Putamen (tissue), 1 donor: ENCODE measurements around the gene ZNF546.
A peak's percentile ranks its signal among the peaks of the same experiment; 100 is the strongest.
"Not testable (repeated sequence)": the region's sequence is repeated elsewhere in the genome, so short reads cannot be mapped to it uniquely, and the experiment has no call there.

Experiments used
- DNase-seq: peaks from one replicate; pipeline ENCODE4 v3.0.0-alpha.2; 2016; ENCODE audit warnings: low spot score

ZNF546 gene

GRCh38 chr19:39986643-39987042 is 10.2 kb upstream of the ZNF546 start:
- DNase-seq: no peak

DNA sequence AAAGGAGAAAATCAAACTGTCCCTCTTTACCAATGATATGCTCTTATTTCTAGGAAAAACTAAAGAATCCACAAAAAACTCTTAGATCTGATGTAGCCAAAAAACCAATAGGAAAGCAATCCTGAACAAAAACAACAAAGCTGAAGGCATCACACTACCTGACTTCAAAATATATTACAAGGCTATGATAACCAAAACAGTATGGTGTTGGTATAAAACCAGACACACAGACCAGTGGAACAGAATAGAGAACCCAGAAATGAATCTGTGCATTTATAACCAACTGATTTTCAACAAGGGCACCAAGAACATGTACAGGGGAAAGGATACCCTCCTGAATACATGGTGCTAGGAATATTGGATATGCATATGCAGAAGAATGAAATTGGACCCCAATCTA is 9.7 kb upstream of the ZNF546 start:
- no peak for DNase-seq

DNA sequence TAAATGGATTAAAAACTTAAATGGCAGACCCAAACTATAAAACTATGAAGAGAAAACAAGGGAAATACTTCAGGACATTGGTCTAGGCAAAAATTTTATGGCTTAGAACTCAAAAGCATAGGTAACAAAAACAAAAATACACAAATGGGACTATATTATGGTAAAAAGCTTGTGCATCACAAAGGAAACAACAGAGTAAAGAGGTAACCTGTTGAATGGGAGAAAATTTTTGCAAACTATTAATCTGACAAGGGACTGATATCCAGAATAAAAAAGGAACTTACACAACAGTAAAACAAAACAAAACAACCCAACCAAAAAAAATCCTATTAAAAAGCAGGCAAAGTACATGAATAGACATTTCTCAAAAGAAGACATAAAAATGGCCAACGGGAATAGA is 9.3 kb upstream of the ZNF546 start:
- DNase-seq: no peak

- no peak for DNase-seq
Measured at GRCh38 chr19:39993605-39994004, 3.3 kb upstream of the ZNF546 start.

DNA sequence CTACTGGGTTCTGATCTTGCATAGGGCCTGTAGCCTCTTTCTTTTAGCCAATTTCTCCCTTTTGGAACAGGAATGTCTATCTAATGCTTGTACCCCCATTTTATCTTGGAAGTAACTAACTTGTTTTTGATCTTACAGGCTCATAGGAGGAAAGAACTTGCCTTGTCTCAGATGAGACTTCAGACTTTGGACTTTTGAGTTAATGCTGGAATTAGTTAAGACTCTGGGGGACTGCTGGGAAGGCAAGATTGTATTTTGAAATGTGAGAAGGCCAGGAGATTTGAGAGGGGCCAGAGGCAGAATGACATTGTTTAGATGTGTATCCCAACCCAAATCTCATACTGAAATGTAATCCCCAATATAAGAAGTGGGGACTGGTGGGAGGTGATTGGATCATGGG is 2.5 kb upstream of the ZNF546 start:
- DNase-seq: no peak

GRCh38 chr19:39995794-39996193 is 1.1 kb upstream of the ZNF546 start:
- no peak for DNase-seq

- DNase-seq: peak; percentile 39
Measured at GRCh38 chr19:39996218-39996810, 546 bp upstream of the ZNF546 start.

DNA sequence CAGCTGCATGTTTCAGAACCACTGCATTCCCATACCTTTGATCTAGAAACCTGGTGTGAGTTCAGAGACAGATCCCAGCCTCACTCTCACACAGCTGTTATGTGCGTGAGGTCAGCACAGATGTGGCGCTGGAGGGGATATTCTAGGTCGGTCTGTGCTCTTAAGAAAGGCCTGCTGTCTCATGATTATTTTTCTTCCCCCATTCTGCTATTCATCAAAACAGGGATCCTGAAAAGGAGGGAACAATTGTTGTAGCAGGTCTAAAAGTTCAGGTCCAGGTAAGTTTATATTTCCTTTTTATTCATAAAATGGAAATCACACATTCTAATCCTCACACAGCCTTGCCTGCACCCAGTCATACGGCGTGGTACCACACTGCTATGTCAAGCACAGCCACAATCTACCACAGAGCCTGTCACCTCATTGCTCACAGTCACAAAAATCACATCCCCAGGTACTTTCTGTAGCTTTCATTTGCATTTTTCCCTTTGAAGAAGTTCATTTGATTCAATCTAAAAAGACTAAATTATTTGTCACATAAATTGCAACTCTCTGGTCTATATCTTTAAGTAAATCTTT is 867 bp downstream of the ZNF546 start:
- peak; percentile 8 for DNase-seq

DNA sequence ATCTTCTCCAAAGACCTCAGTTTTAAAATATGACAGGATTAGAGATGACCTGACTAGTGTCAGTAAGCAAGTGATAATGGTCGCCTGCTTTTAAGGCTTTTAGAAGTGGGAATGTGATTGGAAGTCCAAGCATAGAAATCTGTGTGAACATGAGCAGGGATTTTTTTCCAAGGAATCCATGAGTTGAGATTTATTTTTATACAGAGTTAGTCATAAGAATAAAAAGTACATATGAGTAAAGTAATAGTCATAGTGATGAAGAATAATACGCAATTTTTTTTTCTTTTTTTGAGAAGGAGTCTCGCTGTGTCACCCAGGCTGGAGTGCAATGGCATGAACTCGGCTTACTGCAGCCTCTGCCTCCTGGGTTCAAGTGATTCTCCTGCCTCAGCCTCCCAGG is 1.6 kb downstream of the ZNF546 start:
- DNase-seq: no peak

DNA sequence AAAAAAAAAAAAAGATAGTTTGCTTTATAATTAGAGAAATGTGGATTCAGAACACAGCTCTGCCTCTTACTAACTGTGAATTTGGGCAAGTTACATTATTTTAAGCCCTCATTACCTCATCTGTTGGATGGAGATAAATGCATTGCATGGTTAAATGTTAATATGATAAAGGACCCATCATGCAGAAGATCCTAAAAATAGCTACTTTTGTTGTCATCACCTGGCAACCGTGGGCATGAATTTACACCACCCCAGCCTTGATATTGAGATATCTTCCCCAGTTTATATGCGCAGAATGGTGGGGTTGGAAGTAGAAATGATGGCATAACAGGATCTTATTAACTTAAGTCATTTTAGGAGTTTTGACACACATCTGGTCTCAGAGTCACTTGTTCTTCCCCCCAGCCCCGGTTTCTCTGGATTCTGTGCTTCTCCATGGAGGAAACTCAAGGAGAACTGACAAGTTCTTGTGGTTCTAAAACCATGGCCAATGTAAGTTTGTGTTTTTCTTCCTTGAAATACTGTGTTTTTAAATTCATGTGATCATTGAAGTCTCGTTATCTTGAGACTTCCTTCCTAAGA is 8.9 kb downstream of the ZNF546 start:
- no peak for DNase-seq

DNA sequence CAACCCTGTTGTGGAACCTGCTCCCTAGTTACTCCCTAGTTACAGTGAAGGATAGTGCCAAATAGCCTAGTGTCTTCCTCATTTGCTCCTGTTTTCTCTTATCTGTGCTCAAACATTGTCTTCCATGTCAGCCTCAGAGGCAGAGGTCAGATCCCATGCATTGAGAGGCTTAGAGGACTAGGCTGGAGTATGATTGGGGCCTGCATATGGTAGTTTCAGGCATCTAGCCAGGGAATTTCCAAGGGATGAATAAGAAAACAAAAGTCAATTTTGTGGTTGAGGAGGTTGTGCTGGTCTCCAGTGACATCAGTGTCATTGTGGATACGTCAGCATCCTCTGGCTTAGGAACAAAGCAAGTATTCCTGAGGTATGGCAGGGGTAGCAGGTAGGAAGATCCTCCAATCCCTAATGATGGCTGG is 9.4 kb downstream of the ZNF546 start:
- no peak for DNase-seq

- no peak for DNase-seq
Measured at GRCh38 chr19:40009674-40010073, 12.8 kb downstream of the ZNF546 start.

DNA sequence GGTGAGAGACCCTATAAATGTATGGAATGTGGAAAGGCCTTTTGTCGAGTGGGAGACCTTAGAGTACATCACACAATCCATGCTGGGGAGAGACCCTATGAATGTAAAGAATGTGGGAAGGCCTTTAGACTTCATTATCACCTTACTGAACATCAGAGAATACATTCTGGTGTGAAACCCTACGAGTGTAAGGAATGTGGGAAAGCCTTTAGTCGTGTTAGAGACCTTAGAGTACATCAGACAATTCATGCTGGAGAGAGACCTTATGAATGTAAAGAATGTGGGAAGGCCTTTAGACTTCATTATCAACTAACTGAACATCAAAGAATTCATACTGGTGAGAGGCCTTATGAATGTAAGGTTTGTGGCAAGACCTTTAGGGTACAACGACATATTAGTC is 17.1 kb downstream of the ZNF546 start:
- DNase-seq: no peak

DNA sequence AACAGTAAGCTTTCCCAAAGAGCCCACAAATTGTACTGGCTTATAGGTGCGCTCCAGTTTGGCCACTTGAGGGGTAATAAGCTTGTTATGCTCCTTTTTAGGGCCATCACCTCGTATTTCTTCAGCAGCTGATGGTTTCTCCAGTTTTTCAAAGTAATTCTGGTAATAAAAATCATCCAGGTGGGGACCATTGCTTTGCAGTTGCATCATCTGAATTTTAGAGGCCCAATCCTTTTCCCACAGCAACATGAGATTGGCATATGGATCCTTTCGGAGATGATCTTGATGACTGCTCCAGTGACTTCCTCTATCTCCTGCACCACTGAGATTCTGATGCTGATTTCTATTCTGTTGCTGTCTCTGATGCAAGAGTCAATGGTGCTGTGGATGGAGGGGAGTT is 27.1 kb downstream of the ZNF546 start:
- DNase-seq: no peak

DNA sequence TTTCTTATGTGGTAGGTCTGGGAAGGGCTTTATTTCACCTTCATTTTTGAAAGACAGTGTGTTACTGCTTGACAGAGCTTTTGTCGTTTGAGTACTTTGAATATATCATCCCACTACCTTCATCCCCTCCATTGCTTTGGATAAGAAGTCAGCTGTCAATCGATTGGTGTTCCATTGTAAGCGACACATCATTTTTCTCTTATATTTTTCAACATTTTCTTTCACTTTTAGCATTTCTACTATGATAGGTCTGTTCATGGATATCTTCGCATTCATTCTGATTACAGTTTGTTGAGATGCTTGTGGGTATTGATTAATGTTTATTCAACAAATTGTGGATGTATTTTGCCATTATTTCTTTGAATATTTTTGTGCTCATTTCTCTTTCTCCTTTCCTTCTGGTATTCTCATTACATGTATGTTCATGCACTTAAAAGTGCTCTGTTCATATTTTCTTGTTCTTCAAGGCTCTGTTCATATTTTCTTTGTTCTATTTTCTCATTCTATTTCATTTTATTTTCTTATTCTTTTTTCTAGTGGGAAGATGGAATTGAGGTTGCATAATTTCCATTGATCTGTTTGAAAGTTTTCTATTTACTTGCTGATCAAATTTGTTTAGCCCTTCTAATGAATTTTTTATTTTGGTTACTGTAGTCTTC is 29.2 kb downstream of the ZNF546 start:
- no peak for DNase-seq

DNA sequence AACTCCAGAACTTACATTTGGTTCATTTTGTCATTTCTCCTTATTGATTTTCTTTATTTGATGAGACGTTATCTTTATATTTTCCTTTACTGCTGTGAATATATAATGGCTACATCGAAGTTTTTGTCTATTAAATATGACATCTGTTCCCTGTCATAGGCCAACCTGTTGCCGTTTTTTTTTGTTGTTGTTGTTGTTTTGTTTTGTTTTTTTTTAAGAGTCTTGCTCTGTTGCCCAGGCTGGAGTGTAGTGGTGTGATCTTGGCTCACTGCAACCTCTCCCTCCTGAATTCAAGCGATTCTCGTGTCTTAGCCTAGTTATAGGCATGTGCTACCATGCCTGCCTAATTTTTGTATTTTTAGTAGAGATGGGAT is 29.7 kb downstream of the ZNF546 start:
- no peak for DNase-seq

DNA sequence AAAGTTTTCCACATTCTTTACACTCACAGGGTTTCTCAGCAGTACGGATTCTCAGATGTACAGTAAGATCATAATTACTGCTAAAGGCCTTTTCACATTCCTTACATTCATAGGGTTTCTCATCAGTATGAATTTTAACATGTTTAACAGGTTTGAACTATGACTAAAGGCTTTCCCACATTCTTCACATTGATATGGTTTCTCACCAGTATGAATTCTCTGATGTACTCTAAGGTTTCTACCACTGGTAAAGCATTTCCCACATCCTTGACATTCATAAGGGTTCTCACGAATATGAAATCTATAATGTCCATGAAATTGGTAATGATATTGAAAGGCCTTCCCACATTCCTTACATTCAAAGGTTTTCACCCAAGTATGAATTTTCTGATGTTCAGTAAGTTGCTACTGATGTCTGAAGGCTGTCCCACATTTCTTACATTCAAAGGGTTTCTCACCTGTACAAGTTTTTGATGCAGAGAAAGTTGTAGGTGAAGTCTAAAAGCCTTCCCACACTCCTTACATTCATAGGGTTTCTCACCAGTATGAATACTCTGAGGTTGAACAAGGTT is 37.2 kb downstream of the ZNF546 start:
- DNase-seq: no peak

DNA sequence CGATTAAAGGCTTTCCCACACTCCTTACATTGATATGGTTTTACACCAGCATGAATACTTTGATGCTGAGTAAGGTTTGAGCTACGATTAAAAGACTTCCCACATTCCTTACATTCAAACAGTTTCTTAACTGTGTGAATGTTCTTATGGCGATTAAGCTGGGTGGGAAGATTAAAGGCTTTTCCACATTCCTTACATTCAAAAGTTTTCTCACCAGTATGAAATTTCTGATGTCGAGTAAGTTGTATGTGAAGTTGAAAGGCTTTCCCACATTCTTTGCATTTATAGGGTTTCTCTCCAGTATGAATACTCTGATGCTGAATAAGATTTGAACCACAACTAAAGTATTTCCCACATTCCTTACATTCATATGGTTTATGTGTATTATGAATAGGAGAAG is 39.1 kb downstream of the ZNF546 start:
- no peak for DNase-seq

- DNase-seq: not testable (repeated sequence)
Measured at GRCh38 chr19:40038047-40038446, 41.2 kb downstream of the ZNF546 start.

- DNase-seq: not testable (repeated sequence)
Measured at GRCh38 chr19:40041718-40042117, 44.9 kb downstream of the ZNF546 start.

GRCh38 chr19:40053491-40053890 is 56.6 kb downstream of the ZNF546 start:
- no peak for DNase-seq

GRCh38 chr19:40054632-40055031 is 57.8 kb downstream of the ZNF546 start:
- DNase-seq: no peak

DNA sequence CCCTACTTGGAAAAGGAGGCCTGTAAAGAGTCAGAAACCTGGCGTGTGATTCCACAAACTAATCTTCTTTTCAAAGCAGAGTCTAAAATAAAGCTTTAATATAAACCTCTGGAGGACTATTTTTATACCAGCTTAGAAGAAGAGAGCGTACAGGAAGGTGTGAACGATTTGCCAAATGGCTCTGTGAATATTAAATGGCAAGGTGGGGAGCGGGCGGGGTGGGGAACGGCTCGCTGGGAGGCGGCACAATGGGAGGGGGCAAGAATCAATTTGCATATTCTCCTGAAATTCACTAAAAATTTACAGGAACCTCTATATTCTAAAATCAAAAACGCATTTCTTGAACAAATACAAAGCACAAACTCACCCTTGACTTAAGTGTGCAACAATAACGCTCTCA is 58.2 kb downstream of the ZNF546 start:
- no peak for DNase-seq
